Endothelial cell of umbilical vein (primary cell): ENCODE data around the gene COL8A1. TPM values are rescaled to one million over a fixed set of nuclear protein-coding genes. Genes with fewer than 3 reads are reported as not detected.

Experiments used
- BruUV-seq: library from RNA; stranded (reverse); fragments of 400-500 nt; replicated peaks from 2 replicates; lab custom pipeline; 2021; lab: Mats Ljungman, UMichigan
- CTCF ChIA-PET: fragments of 300-600, 350-600 bp; sonication (Branson Sonifier 250); formaldehyde crosslinking; loops from one replicate; lab custom pipeline; 2021; ENCODE audit warnings: antibody characterized with exemption, inconsistent platforms; lab: Charles Lee
- POLR2A ChIA-PET: fragments of 300-600, 350-600 bp; sonication (Branson Sonifier 250); formaldehyde crosslinking; loops from one replicate; lab custom pipeline; 2021; ENCODE audit warnings: antibody characterized with exemption, inconsistent platforms; lab: Charles Lee
- DNase-seq: peaks from one replicate; pipeline ENCODE4 v3.0.0-alpha.2; 2011; ENCODE audit warnings: low read depth, low spot score
- FAIRE-seq: peaks from 2 replicates; lab custom pipeline; 2011; peaks lifted over from hg19 to GRCh38; lab: Jason Lieb, UNC
- H2AFZ ChIP-seq: 2 replicates; pipeline ENCODE4 v1.6.0; 2012; ENCODE audit warnings: low read depth, low read length, control low read depth, inconsistent platforms
- H3K27ac ChIP-seq: 2 replicates; pipeline ENCODE4 v1.5.1; 2011; ENCODE audit warnings: low read depth, mild to moderate bottlenecking, control low read depth, low read length, moderate library complexity; ENCODE audit not compliant: insufficient read depth
- H3K27me3 ChIP-seq, 2 experiments: 2 replicates each; pipeline versions ENCODE4 v1.6.0 to v1.6.1; 2011; ENCODE audit warnings: low read length in 2 of 2, mixed read lengths in 1 of 2; ENCODE audit not compliant: control insufficient read depth in 2 of 2, insufficient read depth in 2 of 2
- H3K36me3 ChIP-seq, 2 experiments: 2 replicates in 1 of 2; 3 replicates in 1 of 2; pipeline ENCODE4 v1.5.1; 2011; ENCODE audit warnings: low read length in 2 of 2, mild to moderate bottlenecking in 1 of 2, moderate library complexity in 1 of 2; ENCODE audit not compliant: control insufficient read depth in 2 of 2, insufficient read depth in 2 of 2; ENCODE audit errors: extremely low read depth in 1 of 2
- H3K4me1 ChIP-seq: 3 replicates; pipeline ENCODE4 v1.5.1; 2011; ENCODE audit warnings: mild to moderate bottlenecking, low read length; ENCODE audit not compliant: control insufficient read depth, insufficient read depth; ENCODE audit errors: extremely low read depth
- H3K4me2 ChIP-seq: 2 replicates; pipeline ENCODE4 v1.6.1; 2011; ENCODE audit warnings: low read length, control low read depth, mixed read lengths; ENCODE audit not compliant: insufficient read depth
- H3K4me3 ChIP-seq, 3 experiments: fragments of 200-600 bp in 1 of 3; sonication (generic), shearing (Covaris generic) in 1 of 3; replicated peaks in 1 of 3; 2 replicates each; pipeline ENCODE4 v1.5.1; 2011 to 2016; ENCODE audit warnings: control low read depth in 3 of 3, low read length in 3 of 3, mild to moderate bottlenecking in 2 of 3, inconsistent platforms in 1 of 3, low read depth in 1 of 3, moderate library complexity in 1 of 3; ENCODE audit not compliant: insufficient read depth in 1 of 3
- H3K79me2 ChIP-seq: 2 replicates; pipeline ENCODE4 v1.6.0; 2012; ENCODE audit warnings: low read length, inconsistent platforms; ENCODE audit not compliant: control insufficient read depth, insufficient read depth
- H3K9ac ChIP-seq: replicated peaks from 2 replicates; pipeline ENCODE3; 2011; ENCODE audit warnings: low read length, control low read depth; ENCODE audit not compliant: insufficient read depth; ENCODE audit errors: extremely low read depth
- H3K9me1 ChIP-seq: replicated peaks from 3 replicates; pipeline ENCODE4 v1.6.0; 2011; ENCODE audit warnings: mild to moderate bottlenecking, low read length; ENCODE audit not compliant: control insufficient read depth, insufficient read depth; ENCODE audit errors: extremely low read depth
- H3K9me3 ChIP-seq: replicated peaks from 2 replicates; pipeline ENCODE4 v1.5.1; 2012; ENCODE audit warnings: low read length, inconsistent platforms; ENCODE audit not compliant: control insufficient read depth, insufficient read depth
- H4K20me1 ChIP-seq: replicated peaks from 2 replicates; pipeline ENCODE3; 2011; ENCODE audit warnings: mild to moderate bottlenecking, low read length; ENCODE audit not compliant: control insufficient read depth, insufficient read depth; ENCODE audit errors: extremely low read depth
- CTCF ChIP-seq, 2 donors: IDR thresholded peaks; 1 replicate in 1 of 2; 2 replicates in 1 of 2; pipeline ENCODE4 v1.5.1; 2011; ENCODE audit warnings: low read length in 2 of 2, mild to moderate bottlenecking in 2 of 2, moderate library complexity in 2 of 2, control low read depth in 1 of 2, inconsistent platforms in 1 of 2, low read depth in 1 of 2; ENCODE audit not compliant: insufficient read depth in 1 of 2; ENCODE audit errors: extremely low read depth in 1 of 2
- EZH2 ChIP-seq: IDR thresholded peaks from 2 replicates; pipeline ENCODE4 v1.6.1; 2012; ENCODE audit warnings: borderline replicate concordance, low read depth, mild to moderate bottlenecking, moderate library complexity, low read length, inconsistent platforms; ENCODE audit not compliant: severe bottlenecking
- FOS ChIP-seq: IDR thresholded peaks from 2 replicates; pipeline ENCODE4 v1.6.1; 2011; ENCODE audit warnings: mild to moderate bottlenecking, low read length, moderate library complexity, borderline replicate concordance; ENCODE audit not compliant: insufficient read depth
- GATA2 ChIP-seq: IDR thresholded peaks from 2 replicates; pipeline ENCODE4 v1.7.0; 2011; ENCODE audit warnings: low read depth, mild to moderate bottlenecking, moderate library complexity, mixed read lengths, low read length; ENCODE audit not compliant: insufficient read length, insufficient read depth
- JUN ChIP-seq: IDR thresholded peaks from 2 replicates; pipeline ENCODE4 v1.6.1; 2011; ENCODE audit warnings: borderline replicate concordance, low read depth; ENCODE audit not compliant: insufficient read length, insufficient read depth
- MAX ChIP-seq: IDR thresholded peaks from 2 replicates; pipeline ENCODE4 v1.6.1; 2011; ENCODE audit not compliant: insufficient read depth, insufficient read length
- MYC ChIP-seq: IDR thresholded peaks from one replicate; pipeline ENCODE4 v1.6.1; 2011; ENCODE audit warnings: mild to moderate bottlenecking, low read depth, low read length
- POLR2A ChIP-seq: IDR thresholded peaks from 2 replicates; pipeline ENCODE4 v1.6.1; 2012; ENCODE audit warnings: low read depth, mild to moderate bottlenecking, control low read depth, low read length
- POLR2AphosphoS5 ChIP-seq: IDR thresholded peaks from 2 replicates; pipeline ENCODE4 v1.6.1; 2012; ENCODE audit warnings: low read depth, mild to moderate bottlenecking, control low read depth, low read length, moderate library complexity; ENCODE audit not compliant: insufficient read depth
- dilution Hi-C: fragments of 300-500 bp; cut with MboI; formaldehyde crosslinking; loops from one replicate; pipeline ENCODE4 v1.15.0; 2019; ENCODE audit warnings: low sequenced_read_pairs; ENCODE audit not compliant: extremely low pct_ligation_motif_present
- intact Hi-C: fragments of 100-400 bp; cut with micrococcal nuclease; formaldehyde crosslinking; loops from one replicate; pipeline ENCODE4 v1.10.0; 2022
- polyA plus RNA-seq, 4 experiments: library from polyadenylated mRNA; depleted of rRNA in 3 of 4; stranded (reverse) in 3 of 4; unstranded in 1 of 4; fragments of >200 nt; gene quantifications; 2 replicates each; pipeline versions ENCODE4 v1.2.1 to v1.2.3, GENCODE V29; 2011 to 2012; ENCODE audit warnings: missing spikeins in 1 of 4
- total RNA-seq: library from RNA; stranded (reverse); gene quantifications from 2 replicates; pipeline ENCODE4 v1.2.3, GENCODE V29; 2021

The COL8A1 gene
- total and polyA plus RNA-seq, 2 donors (not counting 3 experiments of a cell fraction or from before 2014, with no cell fraction given), result 358 to 634 TPM

GRCh38 chr3:99818818-99819217 is 180.4 kb downstream of the COL8A1 start:
- Histone ChIP-seq H4K20me1 (no peaks in the 10 kb centered on the region), H3K9me1 (no peaks in the 10 kb centered on the region), H3K9ac (no peak overlapping the region), H3K4me3 (peak overlapping the region in 1 of 3 experiments; percentile 85), H3K79me2 (peaks cover 31% of the 10 kb centered on the region), H3K4me2 (peak overlapping the region; percentile 95), H3K36me3 (no peaks in the 10 kb centered on the region), H3K4me1 (peaks cover 20% of the 10 kb centered on the region), H3K27me3 (no peaks in the 10 kb centered on the region), H3K27ac (no peak overlapping the region), H3K9me3 (no peaks in the 10 kb centered on the region), H2AFZ (no peak overlapping the region)
- ChIA-PET CTCF (interaction anchor here (1.8 kb wide), 1 partner anchor 11 kb away, joined by 11 read pairs; no protein-coding TSS in a partner anchor), POLR2A (no interaction called here)
- dilution Hi-C loops (no loop called here), intact Hi-C loops (no loop called here)
- FAIRE-seq (no peak), DNase-seq (no peak)
- TF ChIP-seq POLR2A, result no peak
- no TSS peak for BruUV-seq

DNA sequence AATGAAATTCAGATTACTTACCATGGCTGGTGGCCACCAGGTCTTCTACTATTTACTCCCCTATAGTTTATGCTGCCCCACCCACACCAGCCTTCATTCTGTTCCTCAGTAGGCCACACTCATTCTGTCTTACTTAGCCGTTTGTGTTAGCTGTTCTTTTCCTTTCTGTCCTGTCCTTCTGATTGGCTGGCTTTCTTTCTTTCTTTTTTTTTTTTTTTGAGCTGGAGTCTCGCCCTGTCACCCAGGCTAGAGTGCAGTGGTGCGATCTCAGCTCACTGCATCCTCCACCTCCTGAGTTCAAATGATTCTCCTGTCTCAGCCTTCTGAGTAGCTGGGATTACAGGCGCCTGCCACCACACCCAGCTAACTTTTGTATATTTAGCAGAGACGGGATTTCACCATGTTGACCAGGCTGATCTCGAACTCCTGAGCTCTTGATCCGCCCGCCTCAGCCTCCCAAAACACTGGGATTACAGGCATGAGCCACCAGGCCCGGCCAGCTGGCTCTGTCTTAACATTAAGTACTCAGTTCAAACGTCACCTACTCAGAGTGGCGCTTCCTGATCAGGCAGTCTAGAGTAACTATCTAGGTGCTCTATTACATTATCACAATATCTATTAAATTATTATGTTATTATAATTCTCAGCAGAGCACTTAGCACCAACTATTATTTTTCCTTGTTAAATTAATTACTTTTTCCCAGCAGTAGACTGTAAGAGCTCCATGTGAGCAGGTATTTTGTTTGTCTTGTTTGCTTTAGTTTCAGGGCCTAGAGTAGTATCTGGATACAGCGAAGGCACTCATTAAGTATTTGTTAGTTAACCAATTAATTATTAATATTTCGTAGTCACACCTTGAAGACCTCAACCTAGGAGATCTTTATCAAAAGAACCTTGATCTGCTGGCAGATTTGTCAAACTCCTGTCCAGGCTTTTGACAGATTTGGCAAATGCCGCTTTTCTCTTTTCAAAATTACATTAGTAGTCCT is 185.6 kb downstream of the COL8A1 start:
- H3K9me1 ChIP-seq, result no peaks in the 10 kb centered on the region
- TF ChIP-seq CTCF (IDR thresholded peaks at IDR 0.05; ENCODE audit: extremely low read depth in 1 of 2, insufficient read depth in 1 of 2, low read depth in 1 of 2, low read length in 2 of 2) (no peak), EZH2 (no peak), GATA2 (no peak), FOS (no peak), MAX (no peak), JUN (no peak), MYC (no peak), POLR2A (no peak), POLR2AphosphoS5 (no peak)
- intact Hi-C loops (no loop called here), dilution Hi-C loops (no loop called here)
- H3K4me1 ChIP-seq, result peaks cover 23% of the 10 kb centered on the region
- H3K36me3 ChIP-seq, result no peaks in the 10 kb centered on the region
- H3K79me2 ChIP-seq, result peaks cover 51% of the 10 kb centered on the region
- DNase-seq, result no peak
- peak overlapping the region; percentile 10 for H3K4me2 ChIP-seq
- no peak for FAIRE-seq
- H3K27ac ChIP-seq, result peak overlapping the region; percentile 87
- no peak overlapping the region for H3K4me3 ChIP-seq
- no peaks in the 10 kb centered on the region for H3K9me3 ChIP-seq
- ChIA-PET CTCF (interaction anchor here (1.2 to 2.8 kb wide), 5 partner anchors 8 to 709 kb away, joined by 3 to 32 read pairs (median 7); no protein-coding TSS in a partner anchor), POLR2A (no interaction called here)
- no peak overlapping the region for H2AFZ ChIP-seq
- no peaks in the 10 kb centered on the region for H4K20me1 ChIP-seq
- no peak overlapping the region for H3K9ac ChIP-seq
- no peaks in the 10 kb centered on the region for H3K27me3 ChIP-seq
- no TSS peak for BruUV-seq
